ENCODE results near the gene DTNBP1. TPM values are rescaled to one million over a fixed set of nuclear protein-coding genes. Genes with fewer than 3 reads are reported as not detected.

Gene DTNBP1
- total RNA-seq, 2 experiments from 2014 or later, result 9.8 to 28.0 TPM

- POLR2A ChIA-PET, result interaction anchor here (0.5 to 1.1 kb wide), 6 partner anchors 9 to 620 kb away, joined by 3 to 4 read pairs (median 3); no protein-coding TSS in a partner anchor
- no peaks in the 10 kb centered on the region for H3K4me1 ChIP-seq (ENCODE audit: insufficient read depth, low read length, poor library complexity, severe bottlenecking)
- CTCF ChIA-PET (ENCODE audit: unreplicated experiment), result no interaction called here
- no peak for DNase-seq (ENCODE audit: low spot score)
- no peak overlapping the region for H2AFZ ChIP-seq (ENCODE audit: low read length)
- H3K9me3 ChIP-seq (ENCODE audit: low read length), result no peaks in the 10 kb centered on the region
- intact Hi-C loops (cut with micrococcal nuclease; ENCODE audit: unreplicated experiment), result loop anchor here (5.0 kb wide), 1 partner anchor 104 kb away; no protein-coding TSS in a partner anchor
- H4K20me1 ChIP-seq (ENCODE audit: insufficient read depth, low read length), result no peaks in the 10 kb centered on the region
- H3K36me3 ChIP-seq (ENCODE audit: insufficient read depth, low read length), result peaks cover 7% of the 10 kb centered on the region
- H3K79me2 ChIP-seq (ENCODE audit: insufficient read depth, low read depth, low read length), result no peaks in the 10 kb centered on the region; the same call in none of the 2 replicates
- no peak overlapping the region for H3K4me2 ChIP-seq (ENCODE audit: low read length)
- H3K27ac ChIP-seq (ENCODE audit: low read depth, low read length, poor library complexity, severe bottlenecking), result no peak overlapping the region
- no TSS peak for BruUV-seq (replicated peaks)
- H3K4me3 ChIP-seq (ENCODE audit: low read depth, low read length, poor library complexity, severe bottlenecking), result no peak overlapping the region
- TF ChIP-seq, protein P1, sequence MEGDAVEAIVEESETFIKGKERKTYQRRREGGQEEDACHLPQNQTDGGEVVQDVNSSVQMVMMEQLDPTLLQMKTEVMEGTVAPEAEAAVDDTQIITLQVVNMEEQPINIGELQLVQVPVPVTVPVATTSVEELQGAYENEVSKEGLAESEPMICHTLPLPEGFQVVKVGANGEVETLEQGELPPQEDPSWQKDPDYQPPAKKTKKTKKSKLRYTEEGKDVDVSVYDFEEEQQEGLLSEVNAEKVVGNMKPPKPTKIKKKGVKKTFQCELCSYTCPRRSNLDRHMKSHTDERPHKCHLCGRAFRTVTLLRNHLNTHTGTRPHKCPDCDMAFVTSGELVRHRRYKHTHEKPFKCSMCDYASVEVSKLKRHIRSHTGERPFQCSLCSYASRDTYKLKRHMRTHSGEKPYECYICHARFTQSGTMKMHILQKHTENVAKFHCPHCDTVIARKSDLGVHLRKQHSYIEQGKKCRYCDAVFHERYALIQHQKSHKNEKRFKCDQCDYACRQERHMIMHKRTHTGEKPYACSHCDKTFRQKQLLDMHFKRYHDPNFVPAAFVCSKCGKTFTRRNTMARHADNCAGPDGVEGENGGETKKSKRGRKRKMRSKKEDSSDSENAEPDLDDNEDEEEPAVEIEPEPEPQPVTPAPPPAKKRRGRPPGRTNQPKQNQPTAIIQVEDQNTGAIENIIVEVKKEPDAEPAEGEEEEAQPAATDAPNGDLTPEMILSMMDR (conservative IDR thresholded peaks at IDR 0.05; ENCODE audit: low read length), result no peak
- no peak for TF ChIP-seq EZH2phosphoT487 (IDR thresholded peaks at IDR 0.05; ENCODE audit: borderline replicate concordance, low read depth, low read length)
- no peaks in the 10 kb centered on the region for H3K9me2 ChIP-seq (ENCODE audit: insufficient read depth, low read length)
Measured at GRCh38 chr6:15621203-15622044, 41.4 kb downstream of the DTNBP1 start.

DNA sequence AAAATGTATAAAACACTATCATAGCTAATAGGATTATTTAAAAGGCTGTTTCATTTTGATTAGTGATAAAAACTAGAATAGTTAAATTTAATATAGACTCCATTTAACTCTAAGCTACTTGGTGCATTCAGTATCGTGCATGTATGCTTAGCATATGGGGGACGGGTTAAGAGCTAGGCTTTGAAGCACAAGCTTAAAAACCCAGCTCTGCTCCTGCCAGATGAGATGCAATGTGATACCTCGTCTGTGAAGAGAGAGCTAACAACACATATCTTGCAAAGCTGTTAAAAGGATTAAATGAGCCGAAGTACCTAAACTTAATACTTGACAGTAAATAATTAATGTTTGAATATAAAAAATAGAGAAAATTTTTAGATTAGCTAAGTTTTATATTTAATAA, 42.2 kb downstream of the DTNBP1 start:
- H3K36me3 ChIP-seq (ENCODE audit: insufficient read depth, low read length), result peaks cover 7% of the 10 kb centered on the region
- CTCF ChIA-PET (ENCODE audit: unreplicated experiment), result no interaction called here
- H4K20me1 ChIP-seq (ENCODE audit: insufficient read depth, low read length), result no peaks in the 10 kb centered on the region
- DNase-seq (ENCODE audit: low spot score), result no peak
- BruUV-seq (replicated peaks), result no TSS peak
- POLR2A ChIA-PET, result interaction anchor here (0.5 to 1.3 kb wide), 10 partner anchors 10 to 621 kb away, joined by 3 to 5 read pairs (median 3); no protein-coding TSS in a partner anchor
- intact Hi-C loops (cut with micrococcal nuclease; ENCODE audit: unreplicated experiment), result loop anchor here (5.0 kb wide), 1 partner anchor 103 kb away; no protein-coding TSS in a partner anchor
- no peak overlapping the region for H3K4me3 ChIP-seq (ENCODE audit: low read depth, low read length, poor library complexity, severe bottlenecking)
- no peak overlapping the region for H2AFZ ChIP-seq (ENCODE audit: low read length)
- H3K9me2 ChIP-seq (ENCODE audit: insufficient read depth, low read length), result no peaks in the 10 kb centered on the region
- H3K27ac ChIP-seq (ENCODE audit: low read depth, low read length, poor library complexity, severe bottlenecking), result no peak overlapping the region
- TF ChIP-seq EZH2phosphoT487 (IDR thresholded peaks at IDR 0.05; ENCODE audit: borderline replicate concordance, low read depth, low read length), result no peak
- TF ChIP-seq, protein P1 (conservative IDR thresholded peaks at IDR 0.05; ENCODE audit: low read length), result no peak
- no peak overlapping the region for H3K4me2 ChIP-seq (ENCODE audit: low read length)
- H3K4me1 ChIP-seq (ENCODE audit: insufficient read depth, low read length, poor library complexity, severe bottlenecking), result no peaks in the 10 kb centered on the region
- H3K79me2 ChIP-seq (ENCODE audit: insufficient read depth, low read depth, low read length), result no peaks in the 10 kb centered on the region; the same call in none of the 2 replicates
- no peaks in the 10 kb centered on the region for H3K9me3 ChIP-seq (ENCODE audit: low read length)

GRCh38 chr6:15619330-15619729, 43.5 kb downstream of the DTNBP1 start:
- no peak overlapping the region for H3K4me2 ChIP-seq (ENCODE audit: low read length)
- H3K9me3 ChIP-seq (ENCODE audit: low read length), result no peaks in the 10 kb centered on the region
- no peaks in the 10 kb centered on the region; the same call in none of the 2 replicates for H3K79me2 ChIP-seq (ENCODE audit: insufficient read depth, low read depth, low read length)
- intact Hi-C loops (cut with micrococcal nuclease; ENCODE audit: unreplicated experiment), result no loop called here
- no peak overlapping the region for H2AFZ ChIP-seq (ENCODE audit: low read length)
- CTCF ChIA-PET (ENCODE audit: unreplicated experiment), result no interaction called here
- H3K4me3 ChIP-seq (ENCODE audit: low read depth, low read length, poor library complexity, severe bottlenecking), result no peak overlapping the region
- no peak for DNase-seq (ENCODE audit: low spot score)
- H3K4me1 ChIP-seq (ENCODE audit: insufficient read depth, low read length, poor library complexity, severe bottlenecking), result no peaks in the 10 kb centered on the region
- no peaks in the 10 kb centered on the region for H3K9me2 ChIP-seq (ENCODE audit: insufficient read depth, low read length)
- no TSS peak for BruUV-seq (replicated peaks)
- no peaks in the 10 kb centered on the region for H4K20me1 ChIP-seq (ENCODE audit: insufficient read depth, low read length)
- POLR2A ChIA-PET, result interaction anchor here (0.6 to 0.8 kb wide), 3 partner anchors 565 to 1379 kb away, joined by 3 read pairs; no protein-coding TSS in a partner anchor
- TF ChIP-seq EZH2phosphoT487 (IDR thresholded peaks at IDR 0.05; ENCODE audit: borderline replicate concordance, low read depth, low read length), result no peak
- peaks cover 8% of the 10 kb centered on the region for H3K36me3 ChIP-seq (ENCODE audit: insufficient read depth, low read length)
- no peak overlapping the region for H3K27ac ChIP-seq (ENCODE audit: low read depth, low read length, poor library complexity, severe bottlenecking)

Measured in OCI-LY7 (cell line).